Astrocyte of the cerebellum (primary cell): ENCODE data around the gene ABHD1.
A peak's percentile ranks its signal among the peaks of the same experiment; 100 is the strongest.

Experiments used
- DNase-seq: peaks from one replicate; pipeline ENCODE4 v3.0.0-alpha.2; 2011; ENCODE audit warnings: low read depth
- H3K4me3 ChIP-seq: 2 replicates; pipeline ENCODE4 v1.5.1; 2011; ENCODE audit warnings: mild to moderate bottlenecking, low read depth, low read length, moderate library complexity
- CTCF ChIP-seq: IDR thresholded peaks from 2 replicates; pipeline ENCODE4 v1.5.1; 2012; ENCODE audit warnings: low read length, low read depth, moderate library complexity, mild to moderate bottlenecking; ENCODE audit errors: missing control alignments
- in situ Hi-C: cut with HindIII; loops from 2 replicates; pipeline ENCODE4 v1.10.0; 2017; ENCODE audit warnings: low sequenced_read_pairs

Gene ABHD1

DNA sequence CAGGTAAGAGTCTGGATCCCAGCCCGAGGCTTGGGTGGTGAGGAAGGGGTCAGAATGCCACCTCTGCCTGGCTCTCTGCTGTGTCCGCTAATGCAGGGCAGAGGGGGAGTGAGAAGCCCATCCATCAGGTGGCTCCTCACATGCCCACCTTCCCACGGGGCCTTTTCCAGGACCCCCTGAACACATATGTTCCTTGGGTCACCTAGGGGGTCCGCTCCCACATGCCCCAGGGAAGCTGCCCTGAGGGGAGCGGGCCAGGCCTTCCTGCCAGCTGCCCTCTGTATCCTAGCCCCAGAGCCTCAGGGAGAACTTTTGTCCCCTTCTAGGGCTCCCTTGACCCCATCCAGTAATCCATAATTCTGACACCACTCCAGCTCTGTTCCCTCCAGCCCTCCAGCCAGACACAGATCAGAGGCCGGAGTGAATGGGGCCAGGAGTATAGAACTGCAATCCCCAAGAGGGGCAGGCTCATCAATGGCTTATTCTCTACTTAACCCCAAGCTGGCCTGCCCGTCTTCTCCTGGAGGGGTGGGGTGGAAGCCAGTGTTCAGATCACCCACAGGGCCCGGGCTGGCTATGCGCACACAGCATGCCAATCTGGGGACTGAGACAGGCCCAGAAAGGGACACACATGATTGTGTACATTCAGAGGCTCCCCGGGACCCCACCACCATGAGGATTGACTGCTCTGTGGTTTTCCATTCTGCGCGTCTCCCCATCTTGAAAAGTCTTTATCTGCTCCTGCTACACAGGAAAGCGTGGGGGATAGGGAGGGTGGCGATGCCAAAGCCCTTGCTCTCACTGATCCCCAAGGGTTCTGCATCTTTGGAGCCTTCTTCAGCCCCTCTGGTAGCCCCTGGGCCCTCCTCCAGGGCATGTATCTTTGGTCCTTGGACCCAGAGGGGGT is 44.1 kb upstream of the ABHD1 start:
- no peak for TF ChIP-seq CTCF
- DNase-seq = no peak
- in situ Hi-C loops = no loop called here
- peak overlapping the region; percentile 63 for H3K4me3 ChIP-seq

- no peak for TF ChIP-seq CTCF
- in situ Hi-C loops = no loop called here
- H3K4me3 ChIP-seq = peak overlapping the region; percentile 63
- DNase-seq = no peak
Measured at GRCh38 chr2:27080140-27080469, 43.5 kb upstream of the ABHD1 start.

- H3K4me3 ChIP-seq = peak overlapping the region; percentile 63
- DNase-seq = no peak
Measured at GRCh38 chr2:27080603-27080936, 43.0 kb upstream of the ABHD1 start.

DNA sequence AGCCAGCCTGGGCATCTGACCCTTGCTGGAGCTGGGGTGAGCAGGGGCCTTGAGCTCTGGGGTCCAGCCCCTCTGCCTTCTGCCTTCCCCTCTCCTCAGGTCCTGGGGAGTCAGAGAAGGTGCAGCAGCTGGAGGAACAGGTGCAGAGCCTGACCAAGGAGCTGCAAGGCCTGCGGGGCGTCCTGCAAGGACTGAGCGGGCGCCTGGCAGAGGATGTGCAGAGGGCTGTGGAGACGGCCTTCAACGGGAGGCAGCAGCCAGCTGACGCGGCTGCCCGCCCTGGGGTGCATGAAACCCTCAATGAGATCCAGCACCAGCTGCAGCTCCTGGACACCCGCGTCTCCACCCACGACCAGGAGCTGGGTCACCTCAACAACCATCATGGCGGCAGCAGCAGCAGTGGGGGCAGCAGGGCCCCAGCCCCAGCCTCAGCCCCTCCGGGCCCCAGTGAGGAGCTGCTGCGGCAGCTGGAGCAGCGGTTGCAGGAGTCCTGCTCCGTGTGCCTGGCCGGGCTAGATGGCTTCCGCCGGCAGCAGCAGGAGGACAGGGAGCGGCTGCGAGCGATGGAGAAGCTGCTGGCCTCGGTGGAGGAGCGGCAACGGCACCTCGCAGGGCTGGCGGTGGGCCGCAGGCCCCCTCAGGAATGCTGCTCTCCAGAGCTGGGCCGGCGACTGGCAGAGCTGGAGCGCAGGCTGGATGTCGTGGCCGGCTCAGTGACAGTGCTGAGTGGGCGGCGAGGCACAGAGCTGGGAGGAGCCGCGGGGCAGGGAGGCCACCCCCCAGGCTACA is 41.4 kb upstream of the ABHD1 start:
- in situ Hi-C loops = no loop called here
- no peak for TF ChIP-seq CTCF
- no peak for DNase-seq
- H3K4me3 ChIP-seq = no peak overlapping the region

More at GRCh38 chr2:27080603-27080936, 43.0 kb upstream of the ABHD1 start:
- TF ChIP-seq CTCF = no peak
- in situ Hi-C loops = no loop called here

DNA sequence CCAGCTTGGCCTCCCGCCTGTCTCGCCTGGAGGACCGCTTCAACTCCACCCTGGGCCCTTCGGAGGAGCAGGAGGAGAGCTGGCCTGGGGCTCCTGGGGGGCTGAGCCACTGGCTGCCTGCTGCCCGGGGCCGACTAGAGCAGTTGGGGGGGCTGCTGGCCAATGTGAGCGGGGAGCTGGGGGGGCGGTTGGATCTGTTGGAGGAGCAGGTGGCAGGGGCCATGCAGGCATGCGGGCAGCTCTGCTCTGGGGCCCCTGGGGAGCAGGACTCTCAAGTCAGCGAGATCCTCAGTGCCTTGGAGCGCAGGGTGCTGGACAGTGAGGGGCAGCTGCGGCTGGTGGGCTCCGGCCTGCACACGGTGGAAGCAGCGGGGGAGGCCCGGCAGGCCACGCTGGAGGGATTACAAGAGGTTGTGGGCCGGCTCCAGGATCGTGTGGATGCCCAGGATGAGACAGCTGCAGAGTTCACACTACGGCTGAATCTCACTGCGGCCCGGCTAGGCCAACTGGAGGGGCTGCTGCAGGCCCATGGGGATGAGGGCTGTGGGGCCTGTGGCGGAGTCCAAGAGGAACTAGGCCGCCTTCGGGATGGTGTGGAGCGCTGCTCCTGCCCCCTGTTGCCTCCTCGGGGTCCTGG is 40.7 kb upstream of the ABHD1 start:
- in situ Hi-C loops = no loop called here
- H3K4me3 ChIP-seq = no peak overlapping the region
- TF ChIP-seq CTCF = no peak
- no peak for DNase-seq

DNA sequence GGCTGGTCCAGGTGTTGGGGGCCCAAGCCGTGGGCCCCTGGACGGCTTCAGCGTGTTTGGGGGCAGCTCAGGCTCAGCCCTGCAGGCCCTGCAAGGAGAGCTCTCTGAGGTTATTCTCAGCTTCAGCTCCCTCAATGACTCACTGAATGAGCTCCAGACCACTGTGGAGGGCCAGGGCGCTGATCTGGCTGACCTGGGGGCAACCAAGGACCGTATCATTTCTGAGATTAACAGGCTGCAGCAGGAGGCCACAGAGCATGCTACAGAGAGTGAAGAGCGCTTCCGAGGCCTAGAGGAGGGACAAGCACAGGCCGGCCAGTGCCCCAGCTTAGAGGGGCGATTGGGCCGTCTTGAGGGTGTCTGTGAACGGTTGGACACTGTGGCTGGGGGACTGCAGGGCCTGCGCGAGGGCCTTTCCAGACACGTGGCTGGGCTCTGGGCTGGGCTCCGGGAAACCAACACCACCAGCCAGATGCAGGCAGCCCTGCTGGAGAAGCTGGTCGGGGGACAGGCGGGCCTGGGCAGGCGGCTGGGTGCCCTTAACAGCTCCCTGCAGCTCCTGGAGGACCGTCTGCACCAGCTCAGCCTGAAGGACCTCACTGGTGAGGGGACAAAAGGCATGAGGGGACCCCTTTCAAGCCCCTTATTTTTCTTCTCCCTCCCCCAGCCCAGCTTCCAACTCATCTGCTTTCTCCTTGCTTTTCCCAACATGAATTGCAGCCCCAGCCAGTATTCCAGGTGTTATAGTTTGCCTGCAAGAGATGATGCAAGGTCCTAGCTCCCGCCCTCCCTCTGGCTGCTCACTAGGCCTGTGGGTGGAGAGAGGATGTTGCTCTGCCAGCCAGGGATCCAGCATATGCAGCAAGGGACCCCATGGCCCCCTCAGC is 40.0 kb upstream of the ABHD1 start:
- DNase-seq = no peak
- TF ChIP-seq CTCF = no peak
- H3K4me3 ChIP-seq = no peak overlapping the region
- in situ Hi-C loops = no loop called here
